A549 (cell line): ENCODE measurements around the gene ASPSCR1. TPM values are rescaled to one million over a fixed set of nuclear protein-coding genes. Genes with fewer than 3 reads are reported as not detected.

Experiments
- ATAC-seq, 2 experiments: fragments of 200-7000 bp in 1 of 2; fragments of >200 bp in 1 of 2; cut with Nextera tagmentation in 1 of 2; cut with Tn5 transposase in 1 of 2; 3 replicates each; pipeline versions ENCODE4 v1.8.0 to v1.9.1; 2018 to 2020; ENCODE audit warnings: mild to moderate bottlenecking in 1 of 2, moderate library complexity in 1 of 2
- CTCF ChIA-PET: fragments of 300-600 bp; sonication (Branson Sonifier 250); formaldehyde crosslinking; extraction: SDS; loops from one replicate; lab custom pipeline; 2021; ENCODE audit warnings: antibody characterized with exemption, inconsistent platforms; lab: Yijun Ruan, JAX
- POLR2A ChIA-PET: fragments of 350-600 bp; formaldehyde crosslinking; extraction: SDS; loops from one replicate; lab custom pipeline; 2021; ENCODE audit warnings: antibody characterized with exemption, inconsistent platforms; lab: Yijun Ruan, JAX
- DNase-seq, 2 experiments: peaks; one replicate each; pipeline versions ENCODE4 v3.0.0 to v3.0.0-alpha.2; 2011 to 2016; ENCODE audit warnings: low read depth in 1 of 2, low spot score in 1 of 2
- FAIRE-seq: peaks from 2 replicates; lab custom pipeline; 2011; peaks lifted over from hg19 to GRCh38; lab: Jason Lieb, UNC
- H3K27ac ChIP-seq, 2 experiments: fragments of >200 bp; sonication (Bioruptor Twin); formaldehyde crosslinking; 3 replicates each; pipeline ENCODE4 v1.5.1; 2016 to 2017
- H3K4me1 ChIP-seq: fragments of >200 bp; sonication (Bioruptor Twin); formaldehyde crosslinking; 3 replicates; pipeline ENCODE4 v1.6.1; 2016
- H3K4me2 ChIP-seq: fragments of >200 bp; sonication (Bioruptor Twin); formaldehyde crosslinking; 3 replicates; pipeline ENCODE4 v1.6.1; 2016
- H3K4me3 ChIP-seq: fragments of >200 bp; sonication (Bioruptor Twin); formaldehyde crosslinking; 3 replicates; pipeline ENCODE4 v1.5.1; 2016
- H3K9me3 ChIP-seq: fragments of >200 bp; sonication (Bioruptor Twin); formaldehyde crosslinking; 3 replicates; pipeline ENCODE4 v1.6.1; 2016
- CEBPB ChIP-seq, 2 experiments: fragments of >200 bp in 1 of 2; sonication (Bioruptor Twin) in 1 of 2; formaldehyde crosslinking in 1 of 2; IDR thresholded peaks; 2 replicates each; pipeline ENCODE4 v1.6.1; 2012 to 2016
- CHD2 ChIP-seq: fragments of 150-350 bp; IDR thresholded peaks from 2 replicates; pipeline ENCODE4 v1.6.1; 2014; ENCODE audit warnings: low read length; ENCODE audit not compliant: partially characterized antibody
- CTCF ChIP-seq: fragments of >200 bp; sonication (Bioruptor Twin); formaldehyde crosslinking; IDR thresholded peaks from 3 replicates; pipeline ENCODE4 v1.5.1; 2016
- E2F6 ChIP-seq: IDR thresholded peaks from 2 replicates; pipeline ENCODE4 v1.6.1; 2012; ENCODE audit warnings: low read depth, borderline replicate concordance
- EP300 ChIP-seq, 2 experiments: fragments of >200 bp; sonication (Bioruptor Twin); formaldehyde crosslinking; IDR thresholded peaks; 2 replicates in 1 of 2; 3 replicates in 1 of 2; pipeline ENCODE4 v1.6.1; 2016 to 2017
- FOSB ChIP-seq: fragments of 250-450 bp; sonication (Bioruptor Pico); IDR thresholded peaks from 2 replicates; pipeline ENCODE4 v1.5.0; 2020; ENCODE audit warnings: mild to moderate bottlenecking, moderate library complexity
- GATA3 ChIP-seq: IDR thresholded peaks from 2 replicates; pipeline ENCODE4 v1.6.1; 2012; ENCODE audit warnings: borderline replicate concordance
- KDM1A ChIP-seq: fragments of 200-600 bp; sonication (generic); IDR thresholded peaks from 2 replicates; pipeline ENCODE4 v1.6.1; 2016; ENCODE audit warnings: low read depth, mild to moderate bottlenecking
- KDM5A ChIP-seq: fragments of 200-600 bp; sonication (generic); IDR thresholded peaks from 2 replicates; pipeline ENCODE4 v1.6.1; 2016; ENCODE audit warnings: antibody characterized with exemption, mild to moderate bottlenecking
- MAFK ChIP-seq: fragments of 450-650 bp; IDR thresholded peaks from 2 replicates; pipeline ENCODE4 v1.6.1; 2014; ENCODE audit not compliant: partially characterized antibody
- NFE2L2 ChIP-seq: fragments of 150-350 bp; conservative IDR thresholded peaks from 2 replicates; pipeline ENCODE4 v1.6.1; 2014; ENCODE audit warnings: low read length
- NPAS2 ChIP-seq: fragments of 250-450 bp; sonication (Bioruptor Pico); IDR thresholded peaks from 2 replicates; pipeline ENCODE4 v1.8.0; 2022; ENCODE audit warnings: mild to moderate bottlenecking, moderate library complexity, borderline replicate concordance
- PHF8 ChIP-seq: fragments of 200-600 bp; sonication (generic); IDR thresholded peaks from 2 replicates; pipeline ENCODE4 v1.6.1; 2016; ENCODE audit warnings: low read depth, mild to moderate bottlenecking, antibody characterized with exemption, moderate library complexity, borderline replicate concordance
- POLR2A ChIP-seq: IDR thresholded peaks from 2 replicates; pipeline ENCODE4 v1.6.1; 2012; ENCODE audit warnings: mild to moderate bottlenecking, low read length
- RARB ChIP-seq: fragments of 250-450 bp; sonication (Bioruptor Pico); IDR thresholded peaks from 2 replicates; pipeline ENCODE4 v1.8.0; 2021; ENCODE audit warnings: mild to moderate bottlenecking, moderate library complexity
- RCOR1 ChIP-seq: fragments of 150-350 bp; IDR thresholded peaks from 2 replicates; pipeline ENCODE4 v1.6.1; 2014; ENCODE audit warnings: antibody characterized with exemption, low read length, low read depth
- RFX5 ChIP-seq: fragments of 450-650 bp; IDR thresholded peaks from 2 replicates; pipeline ENCODE4 v1.7.1; 2014; ENCODE audit warnings: antibody characterized with exemption, mild to moderate bottlenecking, moderate library complexity
- SMC3 ChIP-seq: fragments of >200 bp; sonication (Bioruptor Twin); formaldehyde crosslinking; IDR thresholded peaks from 3 replicates; pipeline ENCODE4 v1.6.1; 2018; ENCODE audit warnings: inconsistent platforms
- ZNF302 ChIP-seq: fragments of 250-450 bp; sonication (Bioruptor Pico); IDR thresholded peaks from 2 replicates; pipeline ENCODE4 v1.9.0; 2021; ENCODE audit warnings: inconsistent platforms, mild to moderate bottlenecking, moderate library complexity
- WGBS: methylation state at CpG from one replicate; pipeline ENCODE4 v1.1.6; 2017; ENCODE audit errors: missing lambda C conversion rate; 5-methylcytosine and 5-hydroxymethylcytosine counted together
- polyA plus RNA-seq, 4 experiments: library from polyadenylated mRNA; depleted of rRNA in 3 of 4; stranded (reverse); fragments of >200 nt; fragmentation: RNase III in 1 of 4; extraction: RNeasy Plus Mini Kit Qiagen cat#74134 plus additional on column Dnase treatment in 1 of 4; gene quantifications; 2 replicates in 3 of 4; 3 replicates in 1 of 4; pipeline ENCODE4 v1.2.3, GENCODE V29; 2011 to 2017
- TF ChIP-seq, protein P1 (sequence below): IDR thresholded peaks from 2 replicates; pipeline ENCODE4 v1.6.1; 2012
- TF ChIP-seq, protein P2 (sequence below): fragments of 250-450 bp; sonication (Bioruptor Pico); IDR thresholded peaks from 2 replicates; pipeline ENCODE4 v1.5.0; 2020; ENCODE audit warnings: low read depth, mild to moderate bottlenecking, moderate library complexity
- TF ChIP-seq, protein P3 (sequence below): fragments of 250-450 bp; sonication (Bioruptor Pico); IDR thresholded peaks from 2 replicates; pipeline ENCODE4 v1.5.0; 2021; ENCODE audit warnings: mild to moderate bottlenecking, moderate library complexity, borderline replicate concordance
- TF ChIP-seq, protein P4 (sequence below): IDR thresholded peaks from 2 replicates; pipeline ENCODE4 v1.6.1; 2012

The ASPSCR1 gene
- polyA plus RNA-seq, 2 of the 4 experiments (the other 2 are of a cell fraction) = 12.3 to 25.7 TPM

GRCh38 chr17:82018989-82019689, 41.7 kb downstream of the ASPSCR1 start:
- Histone ChIP-seq H3K27ac (no peak overlapping the region; a peak in 1 of 6 replicates), H3K4me3 (no peak overlapping the region), H3K4me1 (peaks cover 37% of the 10 kb centered on the region), H3K4me2 (no peak overlapping the region), H3K9me3 (no peaks in the 10 kb centered on the region)
- WGBS = 88% methylated on average over 33 of the region's 33 CpGs
- DNase-seq = no peak
- no peak for ATAC-seq
- TF ChIP-seq KDM1A = no peak
- no peak for TF ChIP-seq RARB
- no peak for TF ChIP-seq EP300 (IDR thresholded peaks at IDR 0.05)
- TF ChIP-seq E2F6 = no peak
- no peak for TF ChIP-seq RCOR1
- TF ChIP-seq POLR2A = no peak
- no peak for TF ChIP-seq KDM5A
- TF ChIP-seq, protein P1, sequence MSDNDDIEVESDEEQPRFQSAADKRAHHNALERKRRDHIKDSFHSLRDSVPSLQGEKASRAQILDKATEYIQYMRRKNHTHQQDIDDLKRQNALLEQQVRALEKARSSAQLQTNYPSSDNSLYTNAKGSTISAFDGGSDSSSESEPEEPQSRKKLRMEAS = no peak
- TF ChIP-seq CHD2 = no peak
- TF ChIP-seq, protein P2, sequence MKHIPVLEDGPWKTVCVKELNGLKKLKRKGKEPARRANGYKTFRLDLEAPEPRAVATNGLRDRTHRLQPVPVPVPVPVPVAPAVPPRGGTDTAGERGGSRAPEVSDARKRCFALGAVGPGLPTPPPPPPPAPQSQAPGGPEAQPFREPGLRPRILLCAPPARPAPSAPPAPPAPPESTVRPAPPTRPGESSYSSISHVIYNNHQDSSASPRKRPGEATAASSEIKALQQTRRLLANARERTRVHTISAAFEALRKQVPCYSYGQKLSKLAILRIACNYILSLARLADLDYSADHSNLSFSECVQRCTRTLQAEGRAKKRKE = no peak
- no peak for TF ChIP-seq FOSB (CRISPR knock-in tag)
- no peak for TF ChIP-seq CEBPB (IDR thresholded peaks at IDR 0.05)
- TF ChIP-seq NPAS2 (CRISPR knock-in tag) = no peak
- CTCF ChIA-PET = interaction anchor here (0.5 to 33.2 kb wide), 30 partner anchors 11 to 326 kb away, joined by 3 to 794 read pairs (median 7); partner anchors contain the start of genes ASPSCR1, DCXR, MAFG and MYADML2
- no peak for FAIRE-seq
- POLR2A ChIA-PET = interaction anchor here (0.7 to 1.9 kb wide), 3 partner anchors 19 to 80 kb away, joined by 3 to 6 read pairs (median 3); partner anchors contain the start of gene DCXR

GRCh38 chr17:82019690-82020571, 42.5 kb downstream of the ASPSCR1 start:
- Histone ChIP-seq H3K4me3 (no peak overlapping the region), H3K9me3 (no peaks in the 10 kb centered on the region), H3K4me2 (peak overlapping the region; percentile 9; the same call in 1 of the 3 replicates), H3K27ac (peak overlapping the region in 1 of 2 experiments; percentile 44; a peak in 1 of 6 replicates), H3K4me1 (peaks cover 41% of the 10 kb centered on the region)
- WGBS = 60% methylated on average over 24 of the region's 34 CpGs
- DNase-seq (peak; percentile 65 to 72), FAIRE-seq (no peak), ATAC-seq (peak; percentile 5 to 21; a peak in 3 of 6 replicates)
- ChIA-PET CTCF (interaction anchor here (0.5 to 33.2 kb wide), 41 partner anchors 10 to 327 kb away, joined by 3 to 794 read pairs (median 5); partner anchors contain the start of genes ASPSCR1, DCXR, MAFG and MYADML2), POLR2A (interaction anchor here (0.7 to 3.9 kb wide), 5 partner anchors 18 to 79 kb away, joined by 3 to 38 read pairs (median 5); partner anchors contain the start of genes ASPSCR1 and DCXR)
- TF ChIP-seq NFE2L2 (no peak), MAFK (no peak), RFX5 (no peak), KDM1A (no peak), GATA3 (0 out of 2 replicates have a peak, but pooled peaks have one; percentile 11), PHF8 (no peak), ZNF302 (CRISPR knock-in tag) (no peak), RARB (no peak), SMC3 (peak; percentile 50), CTCF (peak; percentile 85)
- TF ChIP-seq, protein P3, sequence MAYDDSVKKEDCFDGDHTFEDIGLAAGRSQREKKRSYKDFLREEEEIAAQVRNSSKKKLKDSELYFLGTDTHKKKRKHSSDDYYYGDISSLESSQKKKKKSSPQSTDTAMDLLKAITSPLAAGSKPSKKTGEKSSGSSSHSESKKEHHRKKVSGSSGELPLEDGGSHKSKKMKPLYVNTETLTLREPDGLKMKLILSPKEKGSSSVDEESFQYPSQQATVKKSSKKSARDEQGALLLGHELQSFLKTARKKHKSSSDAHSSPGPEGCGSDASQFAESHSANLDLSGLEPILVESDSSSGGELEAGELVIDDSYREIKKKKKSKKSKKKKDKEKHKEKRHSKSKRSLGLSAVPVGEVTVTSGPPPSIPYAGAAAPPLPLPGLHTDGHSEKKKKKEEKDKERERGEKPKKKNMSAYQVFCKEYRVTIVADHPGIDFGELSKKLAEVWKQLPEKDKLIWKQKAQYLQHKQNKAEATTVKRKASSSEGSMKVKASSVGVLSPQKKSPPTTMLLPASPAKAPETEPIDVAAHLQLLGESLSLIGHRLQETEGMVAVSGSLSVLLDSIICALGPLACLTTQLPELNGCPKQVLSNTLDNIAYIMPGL (CRISPR knock-in tag) = no peak
- TF ChIP-seq, protein P4, sequence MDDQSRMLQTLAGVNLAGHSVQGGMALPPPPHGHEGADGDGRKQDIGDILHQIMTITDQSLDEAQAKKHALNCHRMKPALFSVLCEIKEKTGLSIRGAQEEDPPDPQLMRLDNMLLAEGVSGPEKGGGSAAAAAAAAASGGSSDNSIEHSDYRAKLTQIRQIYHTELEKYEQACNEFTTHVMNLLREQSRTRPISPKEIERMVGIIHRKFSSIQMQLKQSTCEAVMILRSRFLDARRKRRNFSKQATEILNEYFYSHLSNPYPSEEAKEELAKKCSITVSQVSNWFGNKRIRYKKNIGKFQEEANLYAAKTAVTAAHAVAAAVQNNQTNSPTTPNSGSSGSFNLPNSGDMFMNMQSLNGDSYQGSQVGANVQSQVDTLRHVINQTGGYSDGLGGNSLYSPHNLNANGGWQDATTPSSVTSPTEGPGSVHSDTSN = no peak
